ENCODE results near the gene RWDD2A.

Gene RWDD2A

DNA sequence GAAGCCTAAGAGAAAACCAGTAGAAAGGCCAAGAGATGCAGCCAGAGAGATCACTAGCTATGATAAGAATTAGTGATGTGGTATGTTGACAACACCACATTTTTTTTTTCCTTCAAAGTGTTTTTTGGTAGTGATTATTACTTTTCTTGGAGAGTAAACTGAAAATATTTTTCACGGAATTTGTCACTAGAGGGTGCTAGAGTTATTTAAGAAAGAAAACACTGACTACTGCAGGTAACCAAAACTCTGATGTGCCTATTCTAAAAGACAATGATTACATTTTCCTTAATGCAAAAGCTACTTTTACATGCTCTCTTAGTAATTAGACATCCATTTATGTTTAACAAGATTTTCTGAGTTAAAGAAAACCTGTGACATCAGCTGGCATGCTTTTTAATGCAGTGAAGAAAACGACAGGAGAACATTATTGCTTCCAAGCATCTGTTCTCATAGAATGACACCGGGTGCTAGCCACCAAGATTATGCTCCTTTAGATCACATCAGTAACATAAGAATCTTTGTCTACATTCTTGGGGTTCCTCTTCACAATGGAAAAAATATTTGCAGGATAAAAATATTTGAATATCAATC is 28.8 kb downstream of the RWDD2A start:
- Histone ChIP-seq H3K9me3 (no peaks in the 10 kb centered on the region), H3K36me3 (no peaks in the 10 kb centered on the region), H3K4me1 (peaks cover 6% of the 10 kb centered on the region), H3K4me3 (ENCODE audit: low read depth, low read length) (no peak overlapping the region), H3K27me3 (no peaks in the 10 kb centered on the region)
- no peak for DNase-seq
- TF ChIP-seq, protein P1, sequence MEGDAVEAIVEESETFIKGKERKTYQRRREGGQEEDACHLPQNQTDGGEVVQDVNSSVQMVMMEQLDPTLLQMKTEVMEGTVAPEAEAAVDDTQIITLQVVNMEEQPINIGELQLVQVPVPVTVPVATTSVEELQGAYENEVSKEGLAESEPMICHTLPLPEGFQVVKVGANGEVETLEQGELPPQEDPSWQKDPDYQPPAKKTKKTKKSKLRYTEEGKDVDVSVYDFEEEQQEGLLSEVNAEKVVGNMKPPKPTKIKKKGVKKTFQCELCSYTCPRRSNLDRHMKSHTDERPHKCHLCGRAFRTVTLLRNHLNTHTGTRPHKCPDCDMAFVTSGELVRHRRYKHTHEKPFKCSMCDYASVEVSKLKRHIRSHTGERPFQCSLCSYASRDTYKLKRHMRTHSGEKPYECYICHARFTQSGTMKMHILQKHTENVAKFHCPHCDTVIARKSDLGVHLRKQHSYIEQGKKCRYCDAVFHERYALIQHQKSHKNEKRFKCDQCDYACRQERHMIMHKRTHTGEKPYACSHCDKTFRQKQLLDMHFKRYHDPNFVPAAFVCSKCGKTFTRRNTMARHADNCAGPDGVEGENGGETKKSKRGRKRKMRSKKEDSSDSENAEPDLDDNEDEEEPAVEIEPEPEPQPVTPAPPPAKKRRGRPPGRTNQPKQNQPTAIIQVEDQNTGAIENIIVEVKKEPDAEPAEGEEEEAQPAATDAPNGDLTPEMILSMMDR (IDR thresholded peaks at IDR 0.05; ENCODE audit: low read depth, low read length), result peak; percentile 46; the same call in 1 of the 2 replicates

DNA sequence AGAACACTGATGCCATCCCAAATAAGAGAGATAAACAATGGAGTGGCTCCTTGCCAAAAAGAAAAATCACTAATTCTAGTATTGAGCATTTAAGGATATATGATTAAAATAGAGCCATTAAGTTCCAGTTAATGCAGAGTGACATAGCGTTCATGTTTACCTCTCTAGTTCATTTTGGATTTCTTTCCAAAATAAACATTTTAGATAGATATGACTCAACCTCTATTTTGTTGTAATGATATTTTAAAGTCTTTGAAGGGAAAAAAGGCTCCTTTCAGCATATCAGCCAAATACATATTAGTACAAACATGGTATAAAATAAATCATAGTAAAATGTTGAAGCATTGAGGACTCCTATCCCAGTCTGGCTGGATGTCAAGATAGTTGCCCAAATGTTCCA is 33.4 kb downstream of the RWDD2A start:
- no peak for DNase-seq
- H3K4me1 ChIP-seq, result no peaks in the 10 kb centered on the region
- TF ChIP-seq, protein P1 (IDR thresholded peaks at IDR 0.05; ENCODE audit: low read depth, low read length), result no peak
- H3K4me3 ChIP-seq (ENCODE audit: low read depth, low read length), result no peak overlapping the region
- no peaks in the 10 kb centered on the region for H3K36me3 ChIP-seq
- H3K9me3 ChIP-seq, result no peaks in the 10 kb centered on the region
- no peaks in the 10 kb centered on the region for H3K27me3 ChIP-seq

DNA sequence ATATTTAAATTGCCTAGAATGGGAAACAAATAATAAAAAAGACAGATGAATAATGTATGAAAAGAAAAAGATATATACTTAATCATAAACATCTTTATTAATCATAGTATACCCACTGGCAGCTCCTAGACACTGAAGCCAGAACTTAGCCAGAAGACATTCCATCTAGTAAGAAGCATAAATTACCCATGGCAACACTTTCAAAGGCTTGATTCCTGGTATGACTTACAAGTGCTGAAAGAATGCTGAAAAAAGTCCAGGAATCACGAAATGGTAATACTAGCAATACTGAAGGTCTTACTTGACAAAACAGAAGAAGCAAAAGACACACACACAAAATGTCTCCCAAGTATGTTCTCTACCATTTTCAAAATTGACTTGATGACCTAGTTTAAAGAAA is 38.0 kb downstream of the RWDD2A start:
- no peak for DNase-seq
- H3K27me3 ChIP-seq, result no peaks in the 10 kb centered on the region
- no peaks in the 10 kb centered on the region for H3K36me3 ChIP-seq
- H3K9me3 ChIP-seq, result no peaks in the 10 kb centered on the region
- TF ChIP-seq, protein P1 (IDR thresholded peaks at IDR 0.05; ENCODE audit: low read depth, low read length), result no peak
- no peaks in the 10 kb centered on the region for H3K4me1 ChIP-seq
- no peak overlapping the region for H3K4me3 ChIP-seq (ENCODE audit: low read depth, low read length)

GRCh38 chr6:83247471-83247870 is 54.3 kb downstream of the RWDD2A start:
- TF ChIP-seq, protein P1 (IDR thresholded peaks at IDR 0.05; ENCODE audit: low read depth, low read length), result no peak
- no peaks in the 10 kb centered on the region for H3K27me3 ChIP-seq

More at GRCh38 chr6:83247471-83247870, 54.3 kb downstream of the RWDD2A start:
- H3K4me3 ChIP-seq (ENCODE audit: low read depth, low read length), result no peak overlapping the region
- no peaks in the 10 kb centered on the region for H3K36me3 ChIP-seq
- no peaks in the 10 kb centered on the region for H3K4me1 ChIP-seq
- no peaks in the 10 kb centered on the region for H3K9me3 ChIP-seq
- DNase-seq, result no peak

Data from BE2C (cell line).